ENCODE measurements around the gene DLL3.

DLL3 gene

GRCh38 chr19:39514840-39515550 is 16.2 kb downstream of the DLL3 start, which contains the start of gene SELENOV:
SELENOV (plus strand) TSS chr19:39515139; CDS start chr19:39515213, 74 bp downstream.
- DNase-seq (ENCODE audit: extremely low spot score, insufficient read length, low read depth) (no peak), FAIRE-seq (no peak)

GRCh38 chr19:39515551-39516191 is 16.9 kb downstream of the DLL3 start:
- DNase-seq (ENCODE audit: extremely low spot score, insufficient read length, low read depth) (no peak), FAIRE-seq (no peak)

GRCh38 chr19:39516270-39516669 is 17.5 kb downstream of the DLL3 start:
- no peak for DNase-seq (ENCODE audit: extremely low spot score, insufficient read length, low read depth)
- no peak for FAIRE-seq

- FAIRE-seq, result no peak
- no peak for DNase-seq (ENCODE audit: extremely low spot score, insufficient read length, low read depth)
Observed at GRCh38 chr19:39517432-39517831, 18.7 kb downstream of the DLL3 start.

GRCh38 chr19:39518458-39518857 is 19.7 kb downstream of the DLL3 start:
- FAIRE-seq, result no peak
- no peak for DNase-seq (ENCODE audit: extremely low spot score, insufficient read length, low read depth)

- FAIRE-seq, result no peak
- no peak for DNase-seq (ENCODE audit: extremely low spot score, insufficient read length, low read depth)
Observed at GRCh38 chr19:39518975-39519374, 20.2 kb downstream of the DLL3 start.

GRCh38 chr19:39520541-39521484 is 22.1 kb downstream of the DLL3 start:
- no peak for FAIRE-seq

GRCh38 chr19:39524495-39524894 is 25.7 kb downstream of the DLL3 start:
- no peak for DNase-seq (ENCODE audit: extremely low spot score, insufficient read length, low read depth)
- FAIRE-seq, result no peak

More at GRCh38 chr19:39520541-39521484, 22.1 kb downstream of the DLL3 start:
- DNase-seq (ENCODE audit: extremely low spot score, insufficient read length, low read depth), result no peak

GRCh38 chr19:39525205-39525604 is 26.5 kb downstream of the DLL3 start:
- DNase-seq (ENCODE audit: extremely low spot score, insufficient read length, low read depth), result no peak
- no peak for FAIRE-seq

- DNase-seq (ENCODE audit: extremely low spot score, insufficient read length, low read depth) (no peak), FAIRE-seq (no peak)
Observed at GRCh38 chr19:39531834-39532232, 33.1 kb downstream of the DLL3 start.

- FAIRE-seq (peak; percentile 94), DNase-seq (ENCODE audit: extremely low spot score, insufficient read length, low read depth) (peak; percentile 89)
Observed at GRCh38 chr19:39532233-39533002, 33.7 kb downstream of the DLL3 start, which contains the start of gene EID2B. EID2B (minus strand) TSS chr19:39532852; CDS start chr19:39532802, 50 bp downstream.

GRCh38 chr19:39533003-39533512 is 34.3 kb downstream of the DLL3 start:
- DNase-seq (ENCODE audit: extremely low spot score, insufficient read length, low read depth) (no peak), FAIRE-seq (no peak)

- DNase-seq (ENCODE audit: extremely low spot score, insufficient read length, low read depth) (no peak), FAIRE-seq (no peak)
Observed at GRCh38 chr19:39533791-39534190, 35.0 kb downstream of the DLL3 start.

- DNase-seq (ENCODE audit: extremely low spot score, insufficient read length, low read depth), result no peak
- FAIRE-seq, result peak; percentile 44
Observed at GRCh38 chr19:39539165-39539517, 40.4 kb downstream of the DLL3 start.

GRCh38 chr19:39539518-39540332 is 41.0 kb downstream of the DLL3 start, which contains the start of gene EID2:
EID2 (minus strand) TSS chr19:39540161; CDS start chr19:39540079, 82 bp downstream.
- FAIRE-seq, result peak; percentile 98
- DNase-seq (ENCODE audit: extremely low spot score, insufficient read length, low read depth), result peak; percentile 89

GRCh38 chr19:39540333-39540673 is 41.6 kb downstream of the DLL3 start:
- DNase-seq (ENCODE audit: extremely low spot score, insufficient read length, low read depth) (no peak), FAIRE-seq (no peak)

- no peak for DNase-seq (ENCODE audit: extremely low spot score, insufficient read length, low read depth)
- FAIRE-seq, result no peak
Observed at GRCh38 chr19:39542206-39542605, 43.5 kb downstream of the DLL3 start.

- DNase-seq (ENCODE audit: extremely low spot score, insufficient read length, low read depth), result no peak
- FAIRE-seq, result no peak
Observed at GRCh38 chr19:39543477-39543857, 44.7 kb downstream of the DLL3 start.

All from GM18507 (cell line).